Measurements from ENCODE around the gene PLEKHB1.

Gene PLEKHB1

GRCh38 chr11:73645972-73646631, at the start of gene PLEKHB1:
Gene PLEKHB1 (plus strand): TSS chr11:73646581. CDS start chr11:73646609, 28 bp downstream.
- DNase-seq = no peak

- no peak for DNase-seq
These were observed 48.9 kb upstream of the PLEKHB1 start for GRCh38 chr11:73597336-73597955.

- DNase-seq = peak; percentile 74
These were observed 48.2 kb upstream of the PLEKHB1 start, which contains the start of gene FAM168A for GRCh38 chr11:73597956-73598718. Gene FAM168A (minus strand): TSS chr11:73598112. CDS start chr11:73468474, 129,638 bp downstream.

GRCh38 chr11:73598719-73599379, 47.5 kb upstream of the PLEKHB1 start:
- no peak for DNase-seq

- no peak for DNase-seq
These were observed 33.7 kb upstream of the PLEKHB1 start for GRCh38 chr11:73612601-73613140.

- DNase-seq = no peak
These were observed 31.8 kb upstream of the PLEKHB1 start for GRCh38 chr11:73614591-73614990.

- no peak for DNase-seq
These were observed 23.3 kb upstream of the PLEKHB1 start for GRCh38 chr11:73622926-73623593.

GRCh38 chr11:73623686-73624085, 22.7 kb upstream of the PLEKHB1 start:
- no peak for DNase-seq

- no peak for DNase-seq
These were observed 20.6 kb upstream of the PLEKHB1 start for GRCh38 chr11:73625696-73626318.

GRCh38 chr11:73629907-73630306, 16.5 kb upstream of the PLEKHB1 start:
- no peak for DNase-seq

GRCh38 chr11:73632996-73633395, 13.4 kb upstream of the PLEKHB1 start:
- DNase-seq = no peak

GRCh38 chr11:73633999-73634398, 12.4 kb upstream of the PLEKHB1 start:
- no peak for DNase-seq

GRCh38 chr11:73635721-73636120, 10.7 kb upstream of the PLEKHB1 start:
- DNase-seq = no peak

GRCh38 chr11:73636249-73636648, 10.1 kb upstream of the PLEKHB1 start:
- DNase-seq = no peak

GRCh38 chr11:73637012-73637411, 9.4 kb upstream of the PLEKHB1 start:
- no peak for DNase-seq

GRCh38 chr11:73640592-73640991, 5.8 kb upstream of the PLEKHB1 start:
- no peak for DNase-seq

- no peak for DNase-seq
These were observed 4.7 kb upstream of the PLEKHB1 start for GRCh38 chr11:73641668-73642067.

- no peak for DNase-seq
These were observed 1.0 kb upstream of the PLEKHB1 start for GRCh38 chr11:73645121-73645969.

GRCh38 chr11:73647459-73648100, 1.2 kb downstream of the PLEKHB1 start:
- no peak for DNase-seq

- DNase-seq = no peak
These were observed 1.7 kb downstream of the PLEKHB1 start for GRCh38 chr11:73648121-73648520.

Data from cortex of kidney (tissue), 1 donor.